Neural cell (in vitro differentiated cells): Measurements from ENCODE around the gene GNB3. TPM values are rescaled to one million over a fixed set of nuclear protein-coding genes. Genes with fewer than 3 reads are reported as not detected.

Experiments used
- H2AFZ ChIP-seq: fragments of 200-600, 300-800 bp; sonication (generic), shearing (Covaris generic); 2 replicates; pipeline ENCODE4 v1.6.0; 2014; ENCODE audit warnings: low read depth, mild to moderate bottlenecking, antibody characterized with exemption, low read length, moderate library complexity
- H3F3A ChIP-seq: fragments of 200-600 bp; shearing (Covaris generic); 2 replicates; pipeline ENCODE4 v1.6.1; 2016; ENCODE audit warnings: mild to moderate bottlenecking, moderate library complexity, mixed read lengths, antibody characterized with exemption, low read length; ENCODE audit not compliant: insufficient read depth, poor library complexity, severe bottlenecking
- H3K27ac ChIP-seq: fragments of 200-600, 300-800 bp; sonication (generic), shearing (Covaris generic); 2 replicates; pipeline ENCODE4 v1.5.1; 2014; ENCODE audit warnings: mild to moderate bottlenecking, low read length, moderate library complexity
- H3K27me3 ChIP-seq: fragments of 300-800, 200-600 bp; sonication (generic), shearing (Covaris generic); 2 replicates; pipeline ENCODE4 v1.6.0; 2014; ENCODE audit warnings: mild to moderate bottlenecking, low read depth, low read length, moderate library complexity; ENCODE audit not compliant: insufficient read depth
- H3K36me3 ChIP-seq: fragments of 300-800, 200-600 bp; sonication (generic), shearing (Covaris generic); 2 replicates; pipeline ENCODE4 v1.5.1; 2014; ENCODE audit warnings: mild to moderate bottlenecking, antibody characterized with exemption, low read length, moderate library complexity; ENCODE audit not compliant: insufficient read depth
- H3K4me2 ChIP-seq: fragments of 300-800, 200-600 bp; sonication (generic), shearing (Covaris generic); 2 replicates; pipeline ENCODE4 v1.6.0; 2014; ENCODE audit warnings: mild to moderate bottlenecking, low read length
- H3K4me3 ChIP-seq: fragments of 300-800, 200-600 bp; sonication (generic), shearing (Covaris generic); 2 replicates; pipeline ENCODE4 v1.5.1; 2014; ENCODE audit warnings: mild to moderate bottlenecking, low read length, moderate library complexity
- H3K79me2 ChIP-seq: fragments of 200-600 bp; shearing (Covaris generic); replicated peaks from 2 replicates; pipeline ENCODE4 v1.6.0; 2014; ENCODE audit warnings: mild to moderate bottlenecking, low read length, moderate library complexity; ENCODE audit not compliant: insufficient read depth
- H3K9ac ChIP-seq: fragments of 300-800, 200-600 bp; sonication (generic), shearing (Covaris generic); 2 replicates; pipeline ENCODE4 v1.6.1; 2016; ENCODE audit warnings: mild to moderate bottlenecking, low read length, mixed read lengths
- H3K9me2 ChIP-seq: fragments of 200-600 bp; shearing (Covaris generic); 2 replicates; pipeline ENCODE4 v1.6.1; 2016; ENCODE audit warnings: mild to moderate bottlenecking, low read length, mixed read lengths; ENCODE audit not compliant: insufficient read depth
- H3K9me3 ChIP-seq: fragments of 200-600, 300-800 bp; sonication (generic), shearing (Covaris generic); 2 replicates; pipeline ENCODE4 v1.6.1; 2016; ENCODE audit warnings: mild to moderate bottlenecking, mixed run types, low read length, moderate library complexity, mixed read lengths
- H4K20me1 ChIP-seq: fragments of 200-600 bp; shearing (Covaris generic); 2 replicates; pipeline ENCODE4 v1.6.1; 2016; ENCODE audit warnings: mild to moderate bottlenecking, mixed run types; ENCODE audit not compliant: insufficient read depth
- CTCF ChIP-seq: fragments of 450-650 bp; IDR thresholded peaks from 2 replicates; pipeline ENCODE4 v1.5.1; 2014; ENCODE audit warnings: antibody characterized with exemption, mild to moderate bottlenecking, moderate library complexity; ENCODE audit not compliant: poor library complexity, severe bottlenecking
- EP300 ChIP-seq: fragments of 450-650 bp; conservative IDR thresholded peaks from 2 replicates; pipeline ENCODE4 v1.6.1; 2014; ENCODE audit warnings: antibody characterized with exemption, mild to moderate bottlenecking, moderate library complexity; ENCODE audit not compliant: poor library complexity, severe bottlenecking
- EZH2 ChIP-seq: fragments of 200-600, 300-800 bp; shearing (Covaris generic), sonication (generic); IDR thresholded peaks from 2 replicates; pipeline ENCODE4 v1.6.1; 2014; ENCODE audit warnings: antibody characterized with exemption, low read length, borderline replicate concordance, mild to moderate bottlenecking; ENCODE audit not compliant: insufficient read depth, poor library complexity, severe bottlenecking
- MXI1 ChIP-seq: fragments of 450-650 bp; conservative IDR thresholded peaks from 2 replicates; pipeline ENCODE4 v1.6.1; 2014; ENCODE audit warnings: antibody characterized with exemption, mild to moderate bottlenecking; ENCODE audit not compliant: poor library complexity, severe bottlenecking
- POLR2AphosphoS5 ChIP-seq: IDR thresholded peaks from 2 replicates; pipeline ENCODE4 v1.6.1; 2012
- RAD21 ChIP-seq: fragments of 450-650 bp; conservative IDR thresholded peaks from 2 replicates; pipeline ENCODE4 v1.6.1; 2014; ENCODE audit warnings: antibody characterized with exemption, mild to moderate bottlenecking, moderate library complexity
- SMC3 ChIP-seq: fragments of 450-650 bp; conservative IDR thresholded peaks from 2 replicates; pipeline ENCODE4 v1.6.1; 2014; ENCODE audit warnings: antibody characterized with exemption, mild to moderate bottlenecking, moderate library complexity; ENCODE audit not compliant: poor library complexity
- TAF1 ChIP-seq: IDR thresholded peaks from 2 replicates; pipeline ENCODE4 v1.6.1; 2012; ENCODE audit warnings: low read depth
- polyA plus RNA-seq: library from polyadenylated mRNA; depleted of rRNA; stranded (reverse); fragments of >200 nt; gene quantifications from 2 replicates; pipeline ENCODE4 v1.2.3, GENCODE V29; 2014
- TF ChIP-seq, protein P1 (sequence below): IDR thresholded peaks from 2 replicates; pipeline ENCODE4 v1.6.1; 2012; ENCODE audit warnings: borderline replicate concordance

Gene GNB3
- polyA plus RNA-seq, 1 donor from 2014 or later = 18.8 TPM

DNA sequence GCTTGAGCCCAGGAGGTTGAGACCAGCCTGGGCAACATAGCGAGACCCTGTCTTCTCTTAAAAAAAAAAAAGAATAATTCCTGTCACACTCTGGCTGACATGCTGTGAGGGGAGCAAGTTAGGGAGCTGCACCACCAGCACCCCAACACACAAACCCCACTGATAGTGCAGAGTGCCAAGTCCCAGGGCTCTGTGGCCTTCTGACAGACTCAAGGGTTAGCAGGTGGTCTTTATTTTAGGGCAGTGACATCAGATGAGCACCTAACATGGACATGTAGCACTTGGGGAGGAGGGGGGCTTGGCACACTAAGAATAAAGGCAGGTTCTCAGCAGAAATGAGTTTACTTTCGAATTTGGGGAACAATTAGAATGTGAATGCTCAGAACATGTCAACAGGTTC is 18.1 kb downstream of the GNB3 start:
- Histone ChIP-seq H3K9me2 (no peaks in the 10 kb centered on the region), H3K79me2 (peaks cover 16% of the 10 kb centered on the region), H4K20me1 (no peaks in the 10 kb centered on the region), H3K27me3 (no peaks in the 10 kb centered on the region), H3K27ac (no peak overlapping the region), H3K9me3 (no peaks in the 10 kb centered on the region), H3K36me3 (peaks cover 4% of the 10 kb centered on the region), H3K9ac (no peak overlapping the region), H2AFZ (no peak overlapping the region), H3F3A (no peaks in the 10 kb centered on the region), H3K4me3 (no peak overlapping the region), H3K4me2 (no peak overlapping the region)
- TF ChIP-seq EP300 (no peak), TAF1 (no peak), SMC3 (no peak)

DNA sequence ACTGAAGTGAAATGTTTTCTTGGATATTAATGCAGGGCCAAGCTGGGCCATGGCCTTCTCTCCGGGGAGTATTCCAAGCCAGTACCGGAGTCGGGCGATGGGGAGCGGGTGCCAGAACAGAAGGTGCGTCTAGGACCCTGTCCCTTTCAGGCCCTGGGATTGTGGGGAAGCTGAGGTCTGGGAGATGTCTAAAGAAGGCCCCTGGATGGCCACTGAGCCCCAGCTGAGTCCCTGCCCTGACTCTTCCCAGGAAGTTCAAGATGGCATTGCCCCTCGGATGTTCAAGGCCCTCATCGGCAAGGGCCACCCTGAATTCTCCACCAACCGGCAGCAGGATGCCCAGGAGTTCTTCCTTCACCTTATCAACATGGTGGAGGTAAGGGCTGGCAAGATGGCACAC is 19.4 kb downstream of the GNB3 start:
- Histone ChIP-seq H4K20me1 (no peaks in the 10 kb centered on the region), H3K4me3 (no peak overlapping the region), H3K4me2 (no peak overlapping the region), H3K9ac (no peak overlapping the region), H3K27me3 (no peaks in the 10 kb centered on the region), H3F3A (no peaks in the 10 kb centered on the region), H2AFZ (no peak overlapping the region), H3K36me3 (peaks cover 4% of the 10 kb centered on the region), H3K9me2 (no peaks in the 10 kb centered on the region), H3K79me2 (peaks cover 3% of the 10 kb centered on the region), H3K9me3 (no peaks in the 10 kb centered on the region), H3K27ac (no peak overlapping the region)
- no peak for TF ChIP-seq EP300
- TF ChIP-seq RAD21 = no peak
- TF ChIP-seq MXI1 = no peak
- no peak for TF ChIP-seq TAF1
- TF ChIP-seq, protein P1, sequence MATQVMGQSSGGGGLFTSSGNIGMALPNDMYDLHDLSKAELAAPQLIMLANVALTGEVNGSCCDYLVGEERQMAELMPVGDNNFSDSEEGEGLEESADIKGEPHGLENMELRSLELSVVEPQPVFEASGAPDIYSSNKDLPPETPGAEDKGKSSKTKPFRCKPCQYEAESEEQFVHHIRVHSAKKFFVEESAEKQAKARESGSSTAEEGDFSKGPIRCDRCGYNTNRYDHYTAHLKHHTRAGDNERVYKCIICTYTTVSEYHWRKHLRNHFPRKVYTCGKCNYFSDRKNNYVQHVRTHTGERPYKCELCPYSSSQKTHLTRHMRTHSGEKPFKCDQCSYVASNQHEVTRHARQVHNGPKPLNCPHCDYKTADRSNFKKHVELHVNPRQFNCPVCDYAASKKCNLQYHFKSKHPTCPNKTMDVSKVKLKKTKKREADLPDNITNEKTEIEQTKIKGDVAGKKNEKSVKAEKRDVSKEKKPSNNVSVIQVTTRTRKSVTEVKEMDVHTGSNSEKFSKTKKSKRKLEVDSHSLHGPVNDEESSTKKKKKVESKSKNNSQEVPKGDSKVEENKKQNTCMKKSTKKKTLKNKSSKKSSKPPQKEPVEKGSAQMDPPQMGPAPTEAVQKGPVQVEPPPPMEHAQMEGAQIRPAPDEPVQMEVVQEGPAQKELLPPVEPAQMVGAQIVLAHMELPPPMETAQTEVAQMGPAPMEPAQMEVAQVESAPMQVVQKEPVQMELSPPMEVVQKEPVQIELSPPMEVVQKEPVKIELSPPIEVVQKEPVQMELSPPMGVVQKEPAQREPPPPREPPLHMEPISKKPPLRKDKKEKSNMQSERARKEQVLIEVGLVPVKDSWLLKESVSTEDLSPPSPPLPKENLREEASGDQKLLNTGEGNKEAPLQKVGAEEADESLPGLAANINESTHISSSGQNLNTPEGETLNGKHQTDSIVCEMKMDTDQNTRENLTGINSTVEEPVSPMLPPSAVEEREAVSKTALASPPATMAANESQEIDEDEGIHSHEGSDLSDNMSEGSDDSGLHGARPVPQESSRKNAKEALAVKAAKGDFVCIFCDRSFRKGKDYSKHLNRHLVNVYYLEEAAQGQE = no peak
- no peak for TF ChIP-seq EZH2
- no peak for TF ChIP-seq SMC3
- no peak for TF ChIP-seq CTCF

GRCh38 chr12:6860942-6861341 is 20.2 kb downstream of the GNB3 start:
- H4K20me1 ChIP-seq = no peaks in the 10 kb centered on the region
- H3K27ac ChIP-seq = no peak overlapping the region
- no peaks in the 10 kb centered on the region for H3K27me3 ChIP-seq
- no peaks in the 10 kb centered on the region for H3K79me2 ChIP-seq
- no peak overlapping the region for H2AFZ ChIP-seq
- no peak for TF ChIP-seq RAD21
- no peak for TF ChIP-seq CTCF
- no peak for TF ChIP-seq POLR2AphosphoS5
- no peak for TF ChIP-seq EZH2
- TF ChIP-seq, protein P1 = no peak
- TF ChIP-seq EP300 = no peak
- TF ChIP-seq SMC3 = no peak
- TF ChIP-seq TAF1 = no peak
- TF ChIP-seq MXI1 = no peak
- H3K9me3 ChIP-seq = no peaks in the 10 kb centered on the region
- H3K4me2 ChIP-seq = no peak overlapping the region
- H3K36me3 ChIP-seq = peaks cover 4% of the 10 kb centered on the region
- no peak overlapping the region for H3K9ac ChIP-seq
- H3K4me3 ChIP-seq = no peak overlapping the region
- H3F3A ChIP-seq = no peaks in the 10 kb centered on the region
- H3K9me2 ChIP-seq = no peaks in the 10 kb centered on the region
